GM13977 (cell line): Measurements from ENCODE around the gene CDC27.
"Not testable (repeated sequence)": the region's sequence is repeated elsewhere in the genome, so short reads cannot be mapped to it uniquely, and the experiment has no call there.

Source experiments
- DNase-seq: peaks from one replicate; pipeline ENCODE4 v3.0.0; 2012; ENCODE audit warnings: low spot score
- in situ Hi-C: fragments of 300-500 bp; cut with MboI; formaldehyde crosslinking; loops from one replicate; pipeline ENCODE4 v1.12.0; 2022; ENCODE audit warnings: low sequenced_read_pairs, low pct_unique_long_range_greater_than_20kb, mixed read lengths, inconsistent platforms; ENCODE audit not compliant: unreplicated experiment
- TF ChIP-seq, protein P1 (sequence below): IDR thresholded peaks from 2 replicates; pipeline ENCODE4 v1.5.1; 2012; ENCODE audit warnings: mild to moderate bottlenecking, control low read depth; ENCODE audit not compliant: insufficient read depth; ENCODE audit errors: extremely low read depth, missing control alignments

The CDC27 gene

DNA sequence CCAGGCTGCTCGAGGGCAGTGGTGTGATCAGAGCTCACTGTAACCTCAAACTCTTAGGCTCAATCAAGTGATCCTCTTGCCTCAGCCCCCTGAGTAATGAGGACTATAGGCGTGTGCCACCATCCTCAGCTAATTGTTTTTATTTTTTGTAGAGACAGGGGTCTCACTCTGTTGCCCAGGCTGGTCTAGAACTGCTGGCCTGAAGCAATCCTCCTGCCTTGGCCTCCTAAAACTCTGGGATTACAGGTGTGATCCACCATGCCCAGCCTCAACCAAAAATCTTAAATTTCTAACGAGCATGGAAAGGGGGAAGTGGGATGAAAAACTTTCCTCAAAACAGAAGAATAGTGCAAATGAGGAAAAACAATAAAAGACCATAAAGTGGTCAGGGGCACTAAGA is 92.8 kb downstream of the CDC27 start:
- in situ Hi-C loops: loop anchor here (5.0 kb wide), 1 partner anchor 884 kb away; no protein-coding TSS in a partner anchor
- TF ChIP-seq, protein P1, sequence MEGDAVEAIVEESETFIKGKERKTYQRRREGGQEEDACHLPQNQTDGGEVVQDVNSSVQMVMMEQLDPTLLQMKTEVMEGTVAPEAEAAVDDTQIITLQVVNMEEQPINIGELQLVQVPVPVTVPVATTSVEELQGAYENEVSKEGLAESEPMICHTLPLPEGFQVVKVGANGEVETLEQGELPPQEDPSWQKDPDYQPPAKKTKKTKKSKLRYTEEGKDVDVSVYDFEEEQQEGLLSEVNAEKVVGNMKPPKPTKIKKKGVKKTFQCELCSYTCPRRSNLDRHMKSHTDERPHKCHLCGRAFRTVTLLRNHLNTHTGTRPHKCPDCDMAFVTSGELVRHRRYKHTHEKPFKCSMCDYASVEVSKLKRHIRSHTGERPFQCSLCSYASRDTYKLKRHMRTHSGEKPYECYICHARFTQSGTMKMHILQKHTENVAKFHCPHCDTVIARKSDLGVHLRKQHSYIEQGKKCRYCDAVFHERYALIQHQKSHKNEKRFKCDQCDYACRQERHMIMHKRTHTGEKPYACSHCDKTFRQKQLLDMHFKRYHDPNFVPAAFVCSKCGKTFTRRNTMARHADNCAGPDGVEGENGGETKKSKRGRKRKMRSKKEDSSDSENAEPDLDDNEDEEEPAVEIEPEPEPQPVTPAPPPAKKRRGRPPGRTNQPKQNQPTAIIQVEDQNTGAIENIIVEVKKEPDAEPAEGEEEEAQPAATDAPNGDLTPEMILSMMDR: no peak
- DNase-seq: no peak

DNA sequence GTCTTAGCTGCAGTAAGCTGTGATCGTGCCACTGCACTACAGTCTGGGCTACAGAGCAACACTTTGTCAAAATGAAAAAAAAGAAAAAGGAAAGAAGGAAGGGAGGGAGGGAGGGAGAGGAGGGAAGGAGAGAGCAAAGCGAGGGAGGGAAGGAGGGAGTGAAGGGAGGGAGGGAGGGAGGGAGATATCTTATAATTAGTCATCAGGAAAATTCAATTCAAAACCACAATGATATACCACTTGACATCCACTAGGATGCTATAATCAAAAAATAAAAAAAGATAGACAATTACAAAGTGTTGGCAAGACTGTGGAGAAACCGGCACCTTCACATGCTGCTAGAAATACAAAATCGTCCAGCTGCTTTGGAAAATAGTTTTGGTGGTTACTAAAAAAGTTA is 93.8 kb downstream of the CDC27 start:
- in situ Hi-C loops: loop anchor here (5.0 kb wide), 1 partner anchor 883 kb away; no protein-coding TSS in a partner anchor
- no peak for DNase-seq
- TF ChIP-seq, protein P1: no peak

DNA sequence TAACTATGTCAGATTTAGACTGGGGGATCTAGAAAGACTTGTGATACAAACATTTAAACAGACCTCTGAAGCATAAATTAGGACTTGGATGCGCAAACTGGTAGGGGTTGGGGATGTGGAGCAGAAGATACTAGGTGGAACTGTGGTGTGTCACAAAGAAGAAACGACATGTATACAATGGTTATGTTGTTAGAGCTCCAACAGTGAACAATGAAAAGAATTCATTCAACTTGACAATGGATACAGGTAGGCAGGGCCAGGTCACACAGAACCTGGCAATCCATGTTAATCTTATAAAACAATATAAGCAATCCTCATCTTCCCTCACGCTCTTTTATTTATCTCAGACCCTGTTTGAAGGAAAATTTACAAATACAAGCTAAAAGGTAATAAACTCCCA is 102.0 kb downstream of the CDC27 start:
- in situ Hi-C loops: no loop called here
- DNase-seq: no peak
- TF ChIP-seq, protein P1: no peak

DNA sequence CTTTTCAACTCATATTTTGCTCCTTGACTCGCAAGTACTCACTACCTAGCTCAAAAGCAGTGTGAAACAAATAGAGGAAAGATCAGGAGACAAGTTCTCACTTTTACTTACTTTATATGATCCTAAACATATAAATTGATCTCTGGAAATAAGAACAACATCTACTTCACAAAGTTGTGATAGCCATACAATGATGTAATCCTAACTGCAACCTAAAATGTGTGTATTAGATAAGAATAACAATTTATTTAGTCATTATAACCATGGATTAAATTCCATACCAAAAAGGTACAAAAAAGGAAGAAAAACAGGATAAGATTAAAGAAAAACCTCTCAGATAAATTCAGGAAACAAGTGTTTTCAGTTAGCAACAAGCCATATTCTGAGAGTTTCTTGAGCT is 103.4 kb downstream of the CDC27 start:
- TF ChIP-seq, protein P1: no peak
- in situ Hi-C loops: no loop called here
- DNase-seq: no peak

DNA sequence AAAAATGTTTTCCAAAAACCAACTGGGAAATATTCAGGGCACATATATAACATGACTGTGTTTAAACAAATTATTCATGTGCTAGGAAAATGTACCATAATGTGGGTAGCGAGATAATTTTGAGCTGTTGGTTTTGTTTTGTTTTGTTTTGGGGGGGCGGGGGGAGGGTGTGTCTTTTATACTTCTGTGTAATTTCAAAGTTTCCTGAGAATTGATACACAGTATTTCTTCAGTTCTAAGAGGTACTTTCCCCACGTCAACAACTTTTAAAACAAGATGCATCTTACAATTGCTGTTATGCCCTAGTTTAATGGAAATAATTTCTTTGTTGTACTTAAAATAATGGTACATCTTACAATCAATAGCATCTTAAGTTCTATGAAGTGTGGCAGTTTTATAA is 110.3 kb downstream of the CDC27 start:
- no peak for DNase-seq
- TF ChIP-seq, protein P1: no peak
- in situ Hi-C loops: no loop called here

DNA sequence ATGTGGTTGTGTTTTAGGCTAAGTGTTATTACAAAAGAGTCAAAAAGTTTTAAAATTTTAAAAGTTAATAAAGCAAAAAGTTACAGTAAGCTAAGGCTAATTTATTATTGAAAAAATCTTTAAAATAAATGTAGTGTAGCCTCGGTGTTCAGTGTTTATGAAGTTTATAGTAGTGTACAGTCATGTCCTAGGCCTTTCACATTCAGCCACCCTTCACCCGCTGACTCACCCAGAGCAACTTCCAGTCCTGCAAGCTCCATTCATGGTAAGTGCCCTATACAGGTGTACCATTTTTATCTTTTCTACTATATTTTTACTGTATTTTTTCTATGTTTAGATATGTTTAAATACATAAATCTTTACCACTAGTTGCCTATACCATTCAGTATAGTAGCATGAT is 111.5 kb downstream of the CDC27 start:
- TF ChIP-seq, protein P1: no peak
- in situ Hi-C loops: no loop called here

DNA sequence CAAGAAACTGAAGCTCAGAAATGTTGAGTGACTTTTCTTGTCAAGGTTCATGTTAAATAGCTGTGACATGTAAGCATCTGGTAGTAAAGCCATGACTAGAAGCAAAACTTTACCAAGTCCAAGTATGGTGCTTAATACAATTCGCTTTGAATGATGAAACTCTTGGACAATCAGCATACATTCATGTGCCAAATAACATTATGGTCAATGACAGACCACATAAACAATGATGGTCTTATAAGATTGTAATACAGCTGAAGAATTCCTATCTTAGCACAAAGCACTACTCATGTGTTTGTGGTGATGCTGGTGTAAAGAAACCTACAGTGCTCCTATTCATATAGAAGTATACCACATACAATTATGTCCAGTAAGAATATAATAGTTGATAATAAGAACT is 112.9 kb downstream of the CDC27 start:
- DNase-seq: no peak
- TF ChIP-seq, protein P1: no peak
- in situ Hi-C loops: no loop called here

More for the DNA sequence above, 111.5 kb downstream of the CDC27 start:
- no peak for DNase-seq

DNA sequence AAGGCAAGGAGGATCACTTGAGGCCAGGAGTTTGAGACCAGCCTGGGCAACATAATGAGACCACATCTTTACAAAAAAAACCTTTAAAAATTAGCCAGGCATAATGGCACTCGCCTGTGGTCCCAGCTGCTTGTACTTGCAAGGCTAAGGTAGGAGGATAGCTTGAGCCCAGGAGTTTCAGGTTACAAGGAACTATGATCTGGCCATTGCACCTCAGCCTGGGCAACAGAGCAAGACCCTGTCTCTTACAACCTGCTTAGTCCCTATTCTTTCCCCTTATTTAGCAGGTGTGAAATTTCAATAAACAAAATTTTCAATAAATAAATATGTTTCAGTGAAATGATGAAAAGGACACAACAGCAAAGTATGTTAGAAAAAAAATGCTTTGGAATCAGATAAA is 114.7 kb downstream of the CDC27 start:
- in situ Hi-C loops, DNase-seq: not testable (repeated sequence)

DNA sequence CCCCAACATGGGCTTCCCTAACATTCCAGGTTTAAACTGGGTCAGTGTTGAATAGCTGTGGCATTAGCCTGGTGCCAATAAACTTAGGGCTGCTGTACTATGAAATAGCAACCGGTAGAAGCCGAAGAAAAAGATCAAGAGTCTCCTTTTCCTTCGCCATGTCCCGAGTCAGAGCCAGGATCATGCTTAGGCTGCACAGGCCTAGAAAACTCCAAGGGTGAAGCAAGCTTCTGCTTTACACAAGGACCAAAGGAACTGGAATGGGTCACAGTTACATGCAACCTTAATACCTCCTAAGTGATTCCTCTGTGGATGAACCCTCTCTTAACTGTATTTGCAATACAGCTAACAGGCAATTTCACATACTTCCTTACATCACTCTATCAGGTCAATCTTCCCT is 115.5 kb downstream of the CDC27 start:
- DNase-seq, in situ Hi-C loops: not testable (repeated sequence)
